Stimulated activated CD8-positive, alpha-beta memory T cell treated with anti-CD3 and anti-CD28 coated beads, Interleukin-15, amount 100 ng/mL, for 24 hours (primary cell): ENCODE measurements around the gene PAX2.

Source experiments
- DNase-seq: peaks from one replicate; pipeline ENCODE4 v3.0.0-alpha.2; 2020; ENCODE audit warnings: low read depth

Gene PAX2

DNA sequence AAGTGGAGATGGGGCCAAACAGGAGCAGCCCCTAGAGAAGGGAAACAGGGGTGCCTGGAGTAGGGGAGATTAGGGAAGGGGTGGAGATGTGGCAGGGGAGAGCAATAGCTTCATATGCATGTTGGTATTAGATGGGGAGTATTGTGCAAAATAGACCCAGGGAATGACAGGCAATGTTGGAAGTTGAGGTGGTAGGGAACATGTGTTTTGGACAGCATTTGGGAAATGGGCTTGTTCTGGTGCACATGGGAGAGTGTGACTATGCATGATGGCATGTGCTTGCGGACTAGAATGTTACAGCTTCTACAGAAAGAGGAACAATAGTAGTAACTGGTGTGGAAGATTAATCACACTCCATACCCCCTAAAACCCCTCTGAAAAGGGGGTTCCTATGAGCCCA lies 10.4 kb downstream of the PAX2 start:
- DNase-seq = no peak

- DNase-seq = no peak
These were observed 13.9 kb downstream of the PAX2 start for GRCh38 chr10:100759331-100759730.

DNA sequence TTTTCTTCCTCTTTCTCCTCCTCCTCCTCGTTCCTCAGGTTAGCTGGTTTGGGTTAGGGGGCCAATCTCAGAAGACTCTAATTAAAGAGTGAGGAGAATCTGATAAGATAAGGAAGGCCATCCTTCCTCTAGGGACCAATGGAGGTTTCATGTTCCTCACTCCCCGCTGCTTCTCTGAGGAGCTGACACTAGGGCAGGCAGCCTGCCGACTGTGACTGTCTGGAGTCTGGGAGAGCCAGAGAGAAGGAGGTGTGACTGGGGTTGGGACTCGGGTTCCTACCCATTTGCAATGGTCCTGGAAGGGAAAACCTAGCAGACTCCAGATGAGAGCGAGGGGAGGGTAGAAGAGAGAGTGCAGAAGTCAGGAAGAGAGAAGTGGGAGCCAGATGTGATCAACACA lies 15.3 kb downstream of the PAX2 start:
- DNase-seq = no peak

GRCh38 chr10:100761191-100761590 lies 15.8 kb downstream of the PAX2 start:
- DNase-seq = no peak

GRCh38 chr10:100763043-100763747 lies 17.8 kb downstream of the PAX2 start:
- no peak for DNase-seq

- no peak for DNase-seq
These were observed 21.5 kb downstream of the PAX2 start for GRCh38 chr10:100766693-100767421.

GRCh38 chr10:100767422-100767775 lies 22.0 kb downstream of the PAX2 start:
- DNase-seq = no peak

DNA sequence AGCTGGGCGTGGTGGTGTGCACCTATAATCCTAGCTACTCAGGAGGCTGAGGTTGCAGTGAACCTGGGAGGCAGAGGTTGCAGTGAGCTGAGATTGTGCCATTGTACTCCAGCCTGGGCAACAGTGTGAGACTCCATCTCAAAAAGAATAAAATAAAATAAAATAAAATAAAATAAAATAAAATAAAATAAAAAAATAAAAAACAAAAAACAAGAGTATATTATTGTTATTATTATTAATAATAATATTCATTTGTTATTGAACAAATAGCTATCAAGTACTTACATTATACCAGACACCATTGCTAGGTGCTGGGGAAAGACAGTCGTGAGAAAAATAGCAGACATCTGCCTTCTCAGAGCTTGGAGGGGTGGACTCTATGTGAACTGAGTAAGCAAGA lies 24.1 kb downstream of the PAX2 start:
- no peak for DNase-seq

GRCh38 chr10:100773646-100774045 lies 28.3 kb downstream of the PAX2 start:
- no peak for DNase-seq

DNA sequence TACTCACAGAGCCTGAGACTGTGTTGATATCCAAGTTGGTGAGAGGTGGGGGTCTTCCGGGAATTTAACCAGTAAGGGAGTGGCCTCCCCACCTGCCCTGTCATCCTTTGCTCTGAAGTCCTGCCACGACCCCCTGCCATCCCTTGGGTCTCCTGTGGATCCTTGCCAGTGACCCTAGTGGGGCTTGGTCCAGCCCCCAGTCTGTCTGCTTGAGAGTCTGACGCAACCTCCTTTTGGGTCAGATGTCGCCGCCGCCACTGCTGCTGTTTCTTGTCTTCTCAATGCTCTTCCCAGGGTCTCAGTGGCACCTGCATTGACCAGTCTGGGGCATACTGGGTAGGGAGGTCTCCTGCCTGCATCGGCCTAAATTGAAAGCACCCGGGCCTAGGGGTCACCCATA lies 28.8 kb downstream of the PAX2 start:
- no peak for DNase-seq

GRCh38 chr10:100774876-100775275 lies 29.5 kb downstream of the PAX2 start:
- no peak for DNase-seq

DNA sequence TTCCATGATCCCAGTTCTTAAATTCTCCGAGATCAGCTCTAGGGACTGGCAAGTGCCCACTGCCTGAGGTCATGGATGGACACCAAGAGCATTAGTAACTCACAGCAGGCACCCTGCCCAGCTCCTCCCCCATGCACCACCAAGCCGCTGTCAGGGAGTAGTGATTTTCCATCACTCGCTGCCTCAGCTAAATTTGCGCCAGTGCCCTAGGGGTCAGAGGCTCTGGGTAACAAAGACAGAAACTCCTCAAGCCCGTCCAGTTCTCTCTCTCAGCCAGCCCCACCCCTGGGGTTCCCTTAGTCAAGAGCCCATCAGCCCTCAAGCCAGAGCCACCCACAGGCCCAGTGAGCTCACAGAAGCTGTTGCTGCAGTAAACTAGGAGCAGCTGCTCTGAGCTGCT lies 30.0 kb downstream of the PAX2 start:
- no peak for DNase-seq

DNA sequence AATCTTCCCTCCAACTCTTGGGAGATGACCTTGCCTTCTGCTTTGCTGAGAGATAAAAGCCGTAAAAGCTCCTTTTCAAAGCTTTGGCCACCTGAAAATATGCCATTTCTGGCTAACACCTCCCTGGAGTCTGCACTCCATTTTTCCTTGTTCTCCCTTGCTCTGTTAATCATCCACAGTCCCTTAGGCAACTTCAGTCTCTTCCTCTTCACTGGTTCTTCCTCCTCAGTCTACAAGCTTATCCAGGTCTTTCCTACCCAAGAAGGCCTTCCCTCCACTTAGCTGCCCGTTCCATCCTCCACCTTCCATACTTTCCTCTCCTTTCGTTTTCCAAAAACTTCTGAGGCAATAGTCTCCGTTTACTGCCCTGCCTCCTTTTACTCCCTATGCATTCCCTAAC lies 30.5 kb downstream of the PAX2 start:
- DNase-seq = no peak

- DNase-seq = no peak
These were observed 31.3 kb downstream of the PAX2 start for GRCh38 chr10:100776671-100777070.

DNA sequence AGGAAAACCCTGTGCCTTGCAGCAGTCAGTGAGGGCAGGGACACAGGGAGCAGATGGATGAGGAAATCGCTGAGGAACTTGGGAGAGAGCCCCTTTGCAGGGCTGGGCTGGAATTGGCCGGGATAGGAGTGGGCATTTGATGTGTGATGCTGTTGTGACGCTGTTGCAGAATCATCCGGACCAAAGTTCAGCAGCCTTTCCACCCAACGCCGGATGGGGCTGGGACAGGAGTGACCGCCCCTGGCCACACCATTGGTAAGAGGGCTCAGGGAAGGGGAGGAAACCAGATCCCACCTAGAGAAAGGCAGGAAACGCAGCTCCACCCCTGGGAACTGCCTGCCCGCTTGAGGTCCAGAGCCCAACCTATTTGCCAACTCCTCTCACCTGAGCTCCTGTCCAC lies 33.9 kb downstream of the PAX2 start:
- no peak for DNase-seq

GRCh38 chr10:100780324-100780723 lies 34.9 kb downstream of the PAX2 start:
- no peak for DNase-seq

DNA sequence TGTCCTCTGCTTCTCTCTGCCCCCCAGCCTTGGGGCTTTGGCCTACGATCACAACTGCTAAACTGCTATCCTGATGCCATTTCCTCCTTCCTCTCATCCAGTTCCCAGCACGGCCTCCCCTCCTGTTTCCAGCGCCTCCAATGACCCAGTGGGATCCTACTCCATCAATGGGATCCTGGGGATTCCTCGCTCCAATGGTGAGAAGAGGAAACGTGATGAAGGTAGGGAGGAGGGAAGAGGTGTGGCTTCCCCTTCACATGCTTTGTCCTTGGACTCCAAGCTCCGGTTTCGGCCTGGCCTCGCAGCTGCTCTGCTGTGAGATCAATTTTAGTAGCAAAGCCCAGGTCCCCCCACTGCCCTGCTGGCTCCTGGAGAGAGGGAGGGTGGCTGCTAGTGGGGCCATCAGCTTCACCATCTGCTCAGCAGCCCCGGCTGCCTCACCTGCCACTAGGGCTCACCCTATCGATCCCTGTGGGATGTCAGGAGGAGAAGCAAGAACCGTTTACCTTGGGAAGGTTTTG lies 35.8 kb downstream of the PAX2 start:
- DNase-seq = no peak

- no peak for DNase-seq
These were observed 37.3 kb downstream of the PAX2 start for GRCh38 chr10:100782461-100783244.

DNA sequence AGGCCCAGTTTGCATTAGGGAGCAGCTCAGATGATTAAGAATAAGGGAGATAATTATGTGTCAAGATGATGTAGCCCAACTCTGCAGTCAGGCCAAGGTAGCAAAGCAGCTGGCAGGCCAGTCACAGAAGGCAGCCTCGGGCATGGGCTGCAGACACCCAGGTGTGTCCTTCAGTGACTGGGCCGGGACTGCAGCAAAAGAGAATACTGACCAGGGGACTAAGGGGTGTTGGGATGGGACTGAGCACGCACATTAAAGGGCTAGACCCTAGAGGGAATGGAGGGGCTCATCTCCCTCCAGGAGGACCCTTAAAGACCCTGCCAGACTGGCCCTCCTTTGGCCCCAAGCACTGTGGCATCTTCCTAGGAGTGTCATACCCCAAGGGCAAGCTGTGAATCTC lies 38.7 kb downstream of the PAX2 start:
- DNase-seq = no peak

DNA sequence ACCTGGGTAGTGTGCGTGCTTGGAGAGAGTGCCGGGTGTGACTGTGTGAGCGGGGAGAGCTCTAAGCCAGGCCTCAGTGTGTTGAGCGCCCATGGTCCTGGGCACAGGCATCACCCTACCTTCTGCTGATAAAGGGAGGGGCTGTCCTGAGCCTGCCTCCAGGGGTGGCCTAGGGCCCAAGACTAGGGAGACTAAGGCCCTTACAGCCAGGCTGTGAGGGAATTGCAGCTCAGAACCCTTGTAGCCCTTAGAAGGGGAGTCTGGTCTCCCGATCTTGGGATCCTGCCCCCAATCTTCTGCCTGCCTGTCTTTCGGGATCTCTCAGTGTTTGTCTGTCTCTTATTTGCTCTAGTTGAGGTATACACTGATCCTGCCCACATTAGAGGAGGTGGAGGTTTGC lies 41.2 kb downstream of the PAX2 start:
- no peak for DNase-seq

DNA sequence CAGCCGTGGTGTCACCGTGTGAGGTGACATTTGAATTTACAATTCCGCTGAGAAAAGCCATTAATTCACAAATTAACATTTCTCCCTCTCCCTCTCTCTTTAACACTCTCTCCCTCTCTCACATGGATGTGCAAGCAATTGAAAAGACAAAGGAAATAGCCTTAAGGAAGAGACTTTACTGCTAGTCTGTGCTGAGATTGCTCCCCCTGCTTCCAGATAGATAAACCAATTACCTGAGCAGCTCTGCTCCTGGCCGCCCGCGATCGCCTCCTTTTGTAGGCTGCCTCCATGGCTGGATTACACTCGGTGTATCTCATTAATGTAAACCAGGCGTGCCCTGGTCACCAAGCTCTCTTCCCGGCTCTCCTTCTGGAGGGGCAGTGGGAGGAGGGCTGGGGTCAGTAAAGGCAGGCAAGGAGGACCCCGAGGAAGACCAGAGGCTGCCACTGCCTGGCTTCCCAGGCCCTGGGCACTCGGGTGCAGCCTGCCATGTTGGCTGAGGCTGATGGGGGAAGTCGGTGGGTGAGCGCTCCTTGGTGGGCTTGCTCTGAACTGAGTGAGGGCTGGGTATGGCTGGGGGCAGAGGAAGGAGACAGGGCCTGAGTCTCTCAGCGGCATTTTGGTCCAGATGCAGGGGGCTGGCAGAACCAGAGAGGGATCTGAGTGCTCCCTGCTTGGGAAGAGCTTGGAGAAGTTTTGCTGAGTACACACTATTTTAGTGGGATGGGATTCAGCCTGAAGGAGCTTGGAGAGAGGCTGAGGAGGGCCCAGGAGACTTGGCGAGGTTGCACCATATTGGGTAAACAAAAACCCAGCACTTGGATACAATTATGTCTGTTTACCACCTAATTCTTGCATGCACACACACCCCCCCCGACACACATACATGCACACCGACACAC lies 42.9 kb downstream of the PAX2 start:
- DNase-seq = no peak

DNA sequence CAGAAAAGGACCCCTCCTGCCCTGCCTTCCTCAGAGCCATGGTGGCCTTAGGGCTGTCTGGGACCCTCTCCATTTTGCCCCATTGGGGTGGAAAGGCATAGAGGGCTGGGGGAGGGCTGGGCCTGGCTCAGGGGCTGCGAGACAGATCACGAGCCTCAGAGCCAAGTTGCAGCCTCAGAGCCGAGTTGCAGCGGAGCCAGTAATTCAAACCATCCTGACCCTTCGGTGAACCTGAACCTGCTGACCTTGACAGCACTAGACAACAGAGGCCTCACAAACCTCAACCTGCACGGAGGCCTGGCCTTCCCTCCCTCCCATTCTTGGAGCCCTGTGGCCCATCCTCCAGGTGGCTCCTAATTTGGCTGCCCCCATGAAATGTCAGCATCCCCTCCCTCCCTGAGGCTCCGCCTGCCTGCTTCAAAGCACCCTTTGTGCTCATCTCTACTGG lies 45.4 kb downstream of the PAX2 start:
- DNase-seq = no peak
